DMS114 treated with DMSO at 0.1 percent for 48 hours (cell line): ENCODE data around the gene OGFOD1.

ENCODE experiments used
- DNase-seq: peaks from one replicate; lab custom pipeline; 2025; ENCODE audit not compliant: unreplicated experiment; lab: John Stamatoyannopoulos, UW

Gene OGFOD1

GRCh38 chr16:56520251-56520577 lies 68.9 kb downstream of the OGFOD1 start:
- no peak for DNase-seq

- DNase-seq: no peak
These were observed 73.9 kb downstream of the OGFOD1 start for GRCh38 chr16:56525236-56525635.
